Measurements from ENCODE around the gene CTBS. TPM values are rescaled to one million over a fixed set of nuclear protein-coding genes. Genes with fewer than 3 reads are reported as not detected.

CTBS gene
- total and polyA plus RNA-seq, 2 of the 8 experiments (the other 6 are each of a cell fraction or from before 2014, with no cell fraction given) = 3.3 to 4.1 TPM

DNA sequence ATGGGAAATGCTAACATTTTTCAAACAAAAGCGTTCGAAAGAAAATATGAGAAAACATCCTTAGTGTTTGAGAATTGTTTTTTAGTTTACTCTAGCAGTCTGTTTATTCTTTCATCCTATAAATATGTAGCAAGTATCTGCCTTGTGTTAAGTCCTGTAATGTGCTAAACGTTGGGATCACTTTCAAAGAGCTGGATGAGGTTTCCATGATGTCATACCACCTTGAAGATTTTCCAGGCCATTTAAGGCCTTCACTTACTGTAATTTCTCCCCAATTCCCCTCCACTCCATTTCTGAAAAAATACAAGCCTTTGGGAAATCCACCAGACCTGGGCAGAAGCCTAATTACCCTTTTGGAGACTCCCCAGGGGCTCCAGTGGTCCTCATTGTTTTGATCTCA is 24.2 kb upstream of the CTBS start:
- Histone ChIP-seq H3K14ac (ENCODE audit: insufficient read length) (no peak overlapping the region), H3K4ac (replicated peaks; ENCODE audit: insufficient read length, low read depth, low read length) (no peak overlapping the region), H2AFZ (ENCODE audit: low read length) (no peak overlapping the region), H3K9ac (replicated peaks in 1 of 4; ENCODE audit: extremely low read depth in 1 of 4, low read depth in 3 of 4, low read length in 3 of 4) (no peak overlapping the region), H3K4me2 (ENCODE audit: insufficient read depth in 1 of 2, low read depth in 2 of 2, low read length in 2 of 2) (no peak overlapping the region), H3K36me3 (ENCODE audit: control insufficient read depth in 2 of 4, insufficient read depth in 4 of 4, low read length in 3 of 4) (no peaks in the 10 kb centered on the region), H3K79me1 (ENCODE audit: low read depth, low read length) (no peaks in the 10 kb centered on the region), H3K4me1 (replicated peaks in 1 of 4; ENCODE audit: control insufficient read depth in 3 of 4, insufficient read depth in 4 of 4, low read length in 3 of 4) (no peaks in the 10 kb centered on the region; a peak in 1 of 7 replicates), H3K4me3 (ENCODE audit: extremely low read depth in 1 of 4, insufficient read depth in 2 of 4, low read depth in 3 of 4, low read length in 4 of 4) (no peak overlapping the region), H3K27ac (ENCODE audit: low read depth, low read length) (no peak overlapping the region), H4K5ac (ENCODE audit: insufficient read length, low read depth, low read length) (no peak overlapping the region), H2BK15ac (ENCODE audit: low read length) (no peak overlapping the region), H2BK20ac (ENCODE audit: low read length) (no peak overlapping the region), H4K91ac (replicated peaks; ENCODE audit: insufficient read length, low read length) (no peak overlapping the region), H2BK120ac (replicated peaks; ENCODE audit: low read depth, low read length) (no peak overlapping the region), H2BK12ac (ENCODE audit: low read depth, low read length) (no peak overlapping the region), H4K20me1 (replicated peaks in 1 of 2; ENCODE audit: control insufficient read depth in 1 of 2, insufficient read depth in 2 of 2, low read length in 2 of 2) (no peaks in the 10 kb centered on the region), H3K18ac (ENCODE audit: extremely low read depth, low read length) (no peak overlapping the region), H4K8ac (ENCODE audit: extremely low read depth, insufficient read depth, low read length) (no peak overlapping the region), H3K23me2 (ENCODE audit: low read depth, low read length) (no peaks in the 10 kb centered on the region), H2BK5ac (ENCODE audit: low read depth, low read length) (no peak overlapping the region), H3K56ac (replicated peaks; ENCODE audit: insufficient read length, low read depth, low read length) (no peak overlapping the region), H3K23ac (ENCODE audit: insufficient read length) (no peak overlapping the region), H3K79me2 (ENCODE audit: control insufficient read depth in 1 of 2, insufficient read depth in 2 of 2, low read length in 2 of 2) (no peaks in the 10 kb centered on the region), H3K27me3 (replicated peaks in 1 of 4; ENCODE audit: control insufficient read depth in 3 of 4, extremely low read depth in 1 of 4, insufficient read depth in 3 of 4, low read length in 3 of 4) (no peaks in the 10 kb centered on the region), H2AK5ac (ENCODE audit: low read depth, low read length) (no peak overlapping the region), H3K9me3 (ENCODE audit: insufficient read depth in 2 of 2, low read depth in 1 of 2, low read length in 1 of 2) (no peaks in the 10 kb centered on the region)
- ChIA-PET POLR2A (ENCODE audit: partially characterized antibody) (no interaction called here), CTCF (ENCODE audit: partially characterized antibody) (interaction anchor here (1.0 kb wide), 1 partner anchor 61 kb away, joined by 3 read pairs; no protein-coding TSS in a partner anchor)
- no peak for DNase-seq (ENCODE audit: low read depth in 1 of 2, low spot score in 2 of 2)
- FAIRE-seq = no peak
- WGBS, 2 experiments (ENCODE audit: extremely low coverage in 1 of 2, insufficient coverage in 1 of 2, insufficient read length in 1 of 2, insufficient replicate concordance in 2 of 2, low coverage in 1 of 2, low lambda C conversion rate in 2 of 2, missing lambda C conversion rate in 1 of 2) = 90% methylated on average over 3 of the region's 3 CpGs; no CpG with 5 or more reads in 1 of the 2 experiments
- TF ChIP-seq HDAC2 (IDR thresholded peaks at IDR 0.05; ENCODE audit: borderline replicate concordance in 1 of 2, low read depth in 2 of 2, low read length in 2 of 2) = no peak
- TF ChIP-seq, protein P1, sequence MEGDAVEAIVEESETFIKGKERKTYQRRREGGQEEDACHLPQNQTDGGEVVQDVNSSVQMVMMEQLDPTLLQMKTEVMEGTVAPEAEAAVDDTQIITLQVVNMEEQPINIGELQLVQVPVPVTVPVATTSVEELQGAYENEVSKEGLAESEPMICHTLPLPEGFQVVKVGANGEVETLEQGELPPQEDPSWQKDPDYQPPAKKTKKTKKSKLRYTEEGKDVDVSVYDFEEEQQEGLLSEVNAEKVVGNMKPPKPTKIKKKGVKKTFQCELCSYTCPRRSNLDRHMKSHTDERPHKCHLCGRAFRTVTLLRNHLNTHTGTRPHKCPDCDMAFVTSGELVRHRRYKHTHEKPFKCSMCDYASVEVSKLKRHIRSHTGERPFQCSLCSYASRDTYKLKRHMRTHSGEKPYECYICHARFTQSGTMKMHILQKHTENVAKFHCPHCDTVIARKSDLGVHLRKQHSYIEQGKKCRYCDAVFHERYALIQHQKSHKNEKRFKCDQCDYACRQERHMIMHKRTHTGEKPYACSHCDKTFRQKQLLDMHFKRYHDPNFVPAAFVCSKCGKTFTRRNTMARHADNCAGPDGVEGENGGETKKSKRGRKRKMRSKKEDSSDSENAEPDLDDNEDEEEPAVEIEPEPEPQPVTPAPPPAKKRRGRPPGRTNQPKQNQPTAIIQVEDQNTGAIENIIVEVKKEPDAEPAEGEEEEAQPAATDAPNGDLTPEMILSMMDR (IDR thresholded peaks at IDR 0.05; ENCODE audit: control extremely low read depth in 1 of 3, insufficient read depth in 1 of 3, low read depth in 1 of 3, low read length in 3 of 3) = no peak
- no peak for TF ChIP-seq RBBP5 (IDR thresholded peaks at IDR 0.05; ENCODE audit: borderline replicate concordance, low read depth, low read length)
- TF ChIP-seq YY1 (IDR thresholded peaks at IDR 0.05; ENCODE audit: low read depth, low read length) = no peak
- no peak for TF ChIP-seq SRF (IDR thresholded peaks at IDR 0.05; ENCODE audit: low read depth, low read length)
- TF ChIP-seq CREB1 (IDR thresholded peaks at IDR 0.05) = no peak
- no peak for TF ChIP-seq CEBPB (IDR thresholded peaks at IDR 0.05; ENCODE audit: low read depth, low read length)
- TF ChIP-seq CBX8 (IDR thresholded peaks at IDR 0.05; ENCODE audit: borderline replicate concordance, low read depth, low read length) = no peak
- TF ChIP-seq RAD21 (IDR thresholded peaks at IDR 0.05 in 1 of 2, conservative IDR thresholded peaks at IDR 0.05 in 1 of 2; ENCODE audit: low read depth in 2 of 2, low read length in 2 of 2) = no peak
- TF ChIP-seq ZNF274 (IDR thresholded peaks at IDR 0.05; ENCODE audit: borderline replicate concordance, extremely low read depth, low read length) = no peak

Data from H1 (cell line).